Fibroblast of peridontal ligament (primary cell): ENCODE results near the gene GDF3.
"Not testable (repeated sequence)": the region's sequence is repeated elsewhere in the genome, so short reads cannot be mapped to it uniquely, and the experiment has no call there.

Experiments used
- DNase-seq: peaks from one replicate; pipeline ENCODE4 v3.0.0-alpha.2; 2010; ENCODE audit errors: extremely low read depth

Gene GDF3

DNA sequence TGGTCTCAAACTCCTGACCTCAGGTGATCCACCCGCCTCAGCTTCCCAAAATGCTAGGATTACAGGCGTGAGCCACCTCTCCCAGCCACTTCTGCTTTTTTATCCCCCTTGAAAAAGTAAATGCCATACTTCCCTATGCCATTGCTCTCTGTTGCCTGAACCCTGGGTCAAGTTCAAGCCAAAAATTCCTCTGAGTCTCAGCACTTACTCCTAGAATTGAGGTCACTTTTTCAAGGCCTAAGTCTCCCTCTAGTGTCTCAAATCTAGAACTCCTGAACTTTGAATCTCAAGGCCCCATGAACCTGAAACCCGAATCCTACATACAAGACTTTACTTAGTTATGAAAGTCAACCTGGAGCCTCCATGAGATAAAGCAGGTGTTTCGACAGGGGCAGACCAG lies 28.4 kb downstream of the GDF3 start:
- peak; percentile 12 for DNase-seq

DNA sequence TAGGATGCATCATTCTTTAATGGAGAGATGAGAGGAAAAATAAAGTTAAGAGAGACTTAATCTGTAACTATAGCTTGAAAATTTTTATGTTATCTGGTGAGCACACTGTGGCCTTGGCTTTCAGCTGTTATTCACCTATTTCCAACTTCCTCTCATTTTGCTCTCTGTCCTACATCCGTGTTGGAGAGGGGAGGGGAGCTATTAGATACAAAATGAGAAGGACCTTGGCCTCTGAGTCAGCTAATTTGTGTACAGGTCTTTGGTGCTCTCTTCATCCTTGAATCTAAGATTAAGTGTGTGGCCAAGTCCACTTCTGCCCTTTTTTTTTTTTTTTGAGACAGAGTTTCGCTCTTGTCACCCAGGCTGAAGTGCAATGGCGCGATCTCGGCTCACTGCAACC lies 29.0 kb downstream of the GDF3 start:
- DNase-seq: no peak

DNA sequence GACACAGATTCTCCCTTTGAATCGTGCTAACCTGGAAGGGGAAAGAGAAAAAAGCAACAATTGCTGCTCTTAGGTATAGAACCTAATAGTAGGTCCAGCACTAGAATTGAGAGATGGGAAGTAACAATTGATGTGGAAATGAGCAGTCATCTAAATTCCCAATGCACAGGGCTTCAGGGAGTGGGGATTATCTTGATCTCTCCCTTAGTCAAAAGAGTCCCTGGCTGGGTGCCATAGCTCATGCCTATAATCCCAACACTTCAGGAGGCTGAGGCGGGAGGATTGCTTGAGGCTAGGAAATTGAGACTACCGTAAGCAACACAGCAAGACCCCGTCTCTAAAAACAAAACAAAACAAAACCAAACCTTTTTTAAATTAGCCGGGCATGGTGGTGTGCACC lies 33.8 kb downstream of the GDF3 start:
- DNase-seq: no peak

DNA sequence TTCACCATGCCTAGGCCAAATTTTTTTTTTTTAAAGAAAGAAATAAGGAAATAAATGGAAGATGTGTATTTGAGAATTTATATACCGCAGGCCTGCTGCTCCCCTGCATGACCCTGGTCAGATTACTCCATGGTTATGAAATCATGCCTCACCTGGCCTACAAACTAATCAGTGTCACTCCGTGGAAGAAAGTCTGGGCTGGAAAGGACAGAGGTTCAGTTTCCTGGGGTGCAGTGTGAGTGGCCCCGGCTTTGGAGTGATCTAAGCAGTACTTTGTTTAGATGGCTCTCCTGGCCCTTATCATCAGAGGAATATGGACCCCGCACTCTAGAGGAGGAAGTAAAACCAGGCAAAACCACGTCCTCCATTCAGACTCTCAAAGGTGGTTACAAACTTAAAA lies 39.5 kb downstream of the GDF3 start:
- DNase-seq: no peak

DNA sequence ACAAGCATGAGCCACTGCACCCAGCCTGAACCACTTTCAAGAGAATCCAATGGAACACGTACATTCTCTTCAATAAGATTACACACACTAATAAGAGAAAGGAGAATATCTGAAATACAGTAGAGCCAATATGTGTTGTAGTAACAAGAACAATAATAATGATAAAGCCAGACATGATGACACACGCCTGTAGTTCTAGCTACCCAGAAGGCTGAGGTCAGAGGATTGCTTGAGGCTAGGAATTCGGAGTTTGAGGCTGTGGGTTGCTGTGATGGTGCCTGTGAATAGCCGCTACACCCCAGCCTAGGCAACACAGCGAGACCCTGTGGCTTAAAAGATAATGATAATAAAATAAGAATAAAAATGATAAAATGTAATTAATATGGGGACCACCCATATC lies 45.5 kb downstream of the GDF3 start:
- no peak for DNase-seq

DNA sequence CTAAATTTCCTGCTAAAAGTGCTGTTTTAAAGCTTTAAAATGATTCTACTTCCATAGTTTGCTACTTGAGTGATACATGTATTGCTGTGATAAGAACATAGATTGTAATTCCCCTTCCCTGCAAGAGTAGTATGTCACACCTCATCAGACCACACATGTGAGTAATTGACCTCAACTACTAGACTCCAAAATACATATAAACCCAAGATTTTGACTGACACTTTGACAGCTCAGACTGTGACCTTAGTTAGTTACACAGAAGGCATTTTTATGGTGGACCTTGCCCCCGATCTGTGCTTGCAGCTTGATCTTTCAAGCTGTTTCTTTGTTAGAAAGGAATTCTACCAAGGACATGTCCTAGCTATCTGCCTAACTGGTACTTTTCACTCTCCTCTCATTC lies 48.5 kb downstream of the GDF3 start:
- DNase-seq: no peak

DNA sequence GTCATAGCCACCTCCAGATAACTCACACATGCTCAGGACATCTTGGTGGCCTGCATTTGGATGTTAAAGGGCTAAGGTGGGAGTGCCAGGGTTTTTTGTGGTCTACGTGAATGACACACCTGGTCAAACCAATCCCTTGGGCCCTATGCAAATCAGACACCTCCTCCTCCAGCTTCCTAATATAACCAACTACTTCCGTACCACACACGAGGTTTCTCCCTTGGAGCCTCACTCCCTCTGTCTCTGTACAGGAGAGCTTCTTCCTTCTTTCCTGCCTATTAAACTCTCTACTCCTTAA lies 49.4 kb downstream of the GDF3 start:
- no peak for DNase-seq

DNA sequence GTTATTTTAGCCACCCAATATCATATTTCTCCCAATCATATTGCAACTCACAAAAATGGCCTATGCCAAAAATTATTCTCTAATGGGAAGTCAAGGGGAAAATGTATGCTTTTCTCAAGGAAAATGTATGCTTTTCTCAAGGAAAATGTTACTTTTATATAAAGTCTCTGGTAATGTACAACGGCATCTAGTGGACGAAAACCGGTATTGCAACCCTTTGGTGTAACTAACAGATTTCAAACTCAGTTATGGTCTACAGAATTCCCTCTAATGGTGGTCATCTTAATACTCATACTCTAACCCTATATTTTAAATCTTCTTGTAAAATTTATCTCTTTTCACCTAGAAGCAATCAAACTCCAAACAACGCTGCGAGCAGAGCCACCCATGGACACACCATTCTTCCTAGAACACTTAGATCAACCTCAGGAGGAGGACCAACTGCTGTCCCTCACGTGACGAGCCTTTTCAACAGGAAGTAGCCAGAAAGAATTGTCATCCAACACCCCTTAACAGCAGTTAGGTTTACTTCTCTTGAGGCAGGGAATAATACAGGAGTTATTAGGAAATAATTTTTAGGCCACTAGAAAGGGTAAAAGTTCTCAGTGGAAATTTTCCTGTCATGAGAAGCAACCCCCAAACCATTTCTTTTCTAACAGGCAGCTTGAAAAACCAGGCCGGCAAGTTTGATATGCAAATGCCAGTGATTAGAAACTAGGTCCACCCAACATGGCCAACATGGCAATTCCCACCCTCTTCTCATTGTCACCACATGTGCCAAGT lies 50.0 kb downstream of the GDF3 start:
- peak; percentile 60 for DNase-seq

DNA sequence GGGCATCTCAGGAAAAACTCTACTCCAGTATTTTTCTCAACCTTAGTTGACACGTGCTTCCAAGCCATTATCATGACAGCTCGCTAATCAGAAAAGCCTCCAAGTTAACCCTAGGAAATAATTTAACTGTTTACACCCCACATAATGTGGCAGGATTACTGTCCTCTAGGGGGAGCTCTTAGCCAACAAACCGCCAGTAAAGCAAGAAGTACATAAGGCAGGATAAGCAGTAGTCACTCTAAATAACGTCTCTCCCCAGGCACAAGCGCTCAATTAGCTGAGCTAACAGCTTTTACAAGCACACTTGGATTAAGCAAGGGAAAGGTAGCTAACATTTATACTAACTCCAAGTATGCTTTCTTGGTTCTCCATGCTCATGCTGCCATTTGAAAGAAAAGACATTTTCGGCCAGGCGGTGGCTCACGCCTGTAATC lies 52.7 kb downstream of the GDF3 start:
- DNase-seq: peak; percentile 26

DNA sequence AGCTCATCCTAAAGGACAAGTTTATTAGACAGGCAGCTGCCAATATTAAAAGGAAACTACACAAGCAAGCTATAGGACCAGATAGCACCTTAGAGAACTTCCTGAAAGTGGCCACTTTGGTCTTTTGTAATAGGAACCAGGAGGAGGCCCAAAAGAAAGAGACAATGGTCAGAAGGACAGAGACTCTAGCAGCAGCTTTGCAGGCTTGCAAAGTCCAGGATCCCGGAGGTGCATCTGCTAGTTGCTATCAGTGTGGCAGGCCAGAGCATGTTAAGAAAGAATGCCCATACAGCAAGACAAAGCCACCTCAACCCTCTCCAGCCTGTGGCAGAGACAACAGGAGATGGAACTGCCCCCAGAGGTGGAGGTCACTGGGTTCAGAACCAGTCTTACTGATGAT lies 53.3 kb downstream of the GDF3 start:
- no peak for DNase-seq

DNA sequence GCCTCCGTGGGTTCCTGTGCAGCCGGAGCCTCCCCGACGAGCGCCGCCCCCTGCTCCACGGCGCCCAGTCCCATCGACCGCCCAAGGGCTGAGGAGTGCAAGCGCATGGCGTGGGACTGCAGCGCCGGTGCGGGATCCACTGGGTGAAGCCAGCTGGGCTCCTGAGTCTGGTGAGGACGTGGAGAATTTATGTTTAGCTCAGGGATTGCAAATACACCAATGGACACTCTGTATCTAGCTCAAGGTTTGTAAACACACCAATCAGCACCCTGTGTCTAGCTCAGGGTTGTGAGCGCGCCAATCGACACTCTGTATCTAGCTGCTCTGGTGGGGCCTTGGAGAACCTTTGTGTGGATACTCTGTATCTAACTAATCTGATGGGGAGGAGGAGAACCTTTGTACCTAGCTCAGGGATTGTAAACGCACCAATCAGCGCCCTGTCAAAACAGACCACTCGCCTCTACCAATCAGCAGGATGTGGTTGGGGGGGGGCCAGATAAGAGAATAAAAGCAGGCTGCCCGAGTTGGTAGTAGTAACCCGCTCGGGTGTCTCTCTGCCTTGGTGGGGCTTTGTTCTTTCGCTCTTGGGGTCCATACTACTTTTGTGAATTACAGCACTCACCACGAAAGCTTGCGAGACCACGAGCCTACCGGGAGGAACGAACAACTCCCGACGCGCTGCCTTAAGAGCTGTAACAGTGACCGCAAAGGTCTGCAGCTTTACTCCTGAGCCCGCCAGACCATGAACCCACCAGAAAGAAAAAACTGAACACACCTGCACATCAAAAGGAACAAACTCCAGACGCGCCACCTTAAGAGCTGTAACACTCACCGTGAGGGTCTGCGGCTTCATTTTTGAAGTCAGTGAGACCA lies 55.2 kb downstream of the GDF3 start:
- DNase-seq: not testable (repeated sequence)
